PFSK-1 (cell line): ENCODE results near the gene CYSTM1.

Experiments used
- FOXP2 ChIP-seq: optimal IDR thresholded peaks from 2 replicates; pipeline ENCODE3; 2011; ENCODE audit warnings: borderline replicate concordance, control low read depth, inconsistent platforms; ENCODE audit not compliant: insufficient read depth; ENCODE audit errors: extremely low read length, extremely low read depth
- POLR2AphosphoS5 ChIP-seq: IDR thresholded peaks from 2 replicates; pipeline ENCODE4 v1.6.1; 2012; ENCODE audit warnings: low read depth, mild to moderate bottlenecking, control low read depth, low read length, moderate library complexity
- SIN3A ChIP-seq: IDR thresholded peaks from 2 replicates; pipeline ENCODE4 v1.6.1; 2012; ENCODE audit warnings: mild to moderate bottlenecking, low read length, moderate library complexity, borderline replicate concordance; ENCODE audit not compliant: insufficient read depth
- TAF1 ChIP-seq: IDR thresholded peaks from 2 replicates; pipeline ENCODE4 v1.6.1; 2012; ENCODE audit warnings: low read length, control low read depth, borderline replicate concordance; ENCODE audit not compliant: insufficient read depth
- TF ChIP-seq, protein P1 (sequence below), 2 experiments: IDR thresholded peaks; 2 replicates each; pipeline versions ENCODE4 v1.6.1 to v1.8.0; 2011 to 2012; ENCODE audit warnings: low read depth in 2 of 2, low read length in 2 of 2, control low read depth in 1 of 2, inconsistent platforms in 1 of 2, mild to moderate bottlenecking in 1 of 2, moderate library complexity in 1 of 2; ENCODE audit not compliant: insufficient read depth in 1 of 2

CYSTM1 gene

DNA sequence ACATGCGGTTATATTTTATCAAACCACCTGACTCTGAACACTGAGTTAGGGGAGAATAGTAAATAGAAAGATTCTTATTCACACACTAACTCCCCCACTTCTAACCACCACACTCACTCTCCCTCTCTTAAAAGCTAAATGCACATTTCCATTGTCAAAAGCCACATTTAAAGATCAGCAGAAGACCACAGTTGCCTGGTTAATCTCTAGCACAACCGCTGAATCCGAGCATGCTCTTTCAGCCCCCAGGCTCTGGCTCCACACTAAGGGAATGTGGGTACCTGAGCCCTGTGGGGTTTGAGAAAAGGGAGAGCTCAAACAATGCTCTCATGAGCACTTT is 92.2 kb downstream of the CYSTM1 start:
- TF ChIP-seq POLR2AphosphoS5 (no peak), SIN3A (no peak), FOXP2 (no peak), TAF1 (no peak)
- TF ChIP-seq, protein P1, sequence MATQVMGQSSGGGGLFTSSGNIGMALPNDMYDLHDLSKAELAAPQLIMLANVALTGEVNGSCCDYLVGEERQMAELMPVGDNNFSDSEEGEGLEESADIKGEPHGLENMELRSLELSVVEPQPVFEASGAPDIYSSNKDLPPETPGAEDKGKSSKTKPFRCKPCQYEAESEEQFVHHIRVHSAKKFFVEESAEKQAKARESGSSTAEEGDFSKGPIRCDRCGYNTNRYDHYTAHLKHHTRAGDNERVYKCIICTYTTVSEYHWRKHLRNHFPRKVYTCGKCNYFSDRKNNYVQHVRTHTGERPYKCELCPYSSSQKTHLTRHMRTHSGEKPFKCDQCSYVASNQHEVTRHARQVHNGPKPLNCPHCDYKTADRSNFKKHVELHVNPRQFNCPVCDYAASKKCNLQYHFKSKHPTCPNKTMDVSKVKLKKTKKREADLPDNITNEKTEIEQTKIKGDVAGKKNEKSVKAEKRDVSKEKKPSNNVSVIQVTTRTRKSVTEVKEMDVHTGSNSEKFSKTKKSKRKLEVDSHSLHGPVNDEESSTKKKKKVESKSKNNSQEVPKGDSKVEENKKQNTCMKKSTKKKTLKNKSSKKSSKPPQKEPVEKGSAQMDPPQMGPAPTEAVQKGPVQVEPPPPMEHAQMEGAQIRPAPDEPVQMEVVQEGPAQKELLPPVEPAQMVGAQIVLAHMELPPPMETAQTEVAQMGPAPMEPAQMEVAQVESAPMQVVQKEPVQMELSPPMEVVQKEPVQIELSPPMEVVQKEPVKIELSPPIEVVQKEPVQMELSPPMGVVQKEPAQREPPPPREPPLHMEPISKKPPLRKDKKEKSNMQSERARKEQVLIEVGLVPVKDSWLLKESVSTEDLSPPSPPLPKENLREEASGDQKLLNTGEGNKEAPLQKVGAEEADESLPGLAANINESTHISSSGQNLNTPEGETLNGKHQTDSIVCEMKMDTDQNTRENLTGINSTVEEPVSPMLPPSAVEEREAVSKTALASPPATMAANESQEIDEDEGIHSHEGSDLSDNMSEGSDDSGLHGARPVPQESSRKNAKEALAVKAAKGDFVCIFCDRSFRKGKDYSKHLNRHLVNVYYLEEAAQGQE (IDR thresholded peaks at IDR 0.05; ENCODE audit: insufficient read depth in 1 of 2, low read depth in 2 of 2, low read length in 2 of 2): no peak

DNA sequence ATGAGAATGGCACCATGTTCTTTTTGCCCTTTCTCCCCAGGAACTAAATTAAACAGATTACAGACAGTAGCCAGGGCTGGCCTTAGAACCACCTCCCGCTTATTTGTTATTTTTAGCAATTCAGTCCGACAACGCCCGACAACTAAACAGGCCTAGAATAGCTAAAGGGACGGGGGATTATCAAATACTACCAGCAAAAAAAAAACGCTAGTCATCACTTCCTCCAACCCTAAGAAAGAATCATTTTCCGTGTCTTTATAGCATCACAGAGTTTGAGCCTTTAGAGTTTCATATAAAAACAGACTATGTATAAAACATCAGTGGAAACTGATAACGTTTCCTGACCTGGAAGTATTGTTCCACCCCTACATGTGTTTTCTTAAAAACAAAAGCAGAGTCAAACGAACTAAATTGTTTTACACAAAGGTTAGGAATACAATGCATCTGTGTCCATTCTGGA is 92.6 kb downstream of the CYSTM1 start:
- TF ChIP-seq, protein P1 (IDR thresholded peaks at IDR 0.05; ENCODE audit: insufficient read depth in 1 of 2, low read depth in 2 of 2, low read length in 2 of 2): no peak
- TF ChIP-seq SIN3A (no peak), POLR2AphosphoS5 (no peak), FOXP2 (no peak)

DNA sequence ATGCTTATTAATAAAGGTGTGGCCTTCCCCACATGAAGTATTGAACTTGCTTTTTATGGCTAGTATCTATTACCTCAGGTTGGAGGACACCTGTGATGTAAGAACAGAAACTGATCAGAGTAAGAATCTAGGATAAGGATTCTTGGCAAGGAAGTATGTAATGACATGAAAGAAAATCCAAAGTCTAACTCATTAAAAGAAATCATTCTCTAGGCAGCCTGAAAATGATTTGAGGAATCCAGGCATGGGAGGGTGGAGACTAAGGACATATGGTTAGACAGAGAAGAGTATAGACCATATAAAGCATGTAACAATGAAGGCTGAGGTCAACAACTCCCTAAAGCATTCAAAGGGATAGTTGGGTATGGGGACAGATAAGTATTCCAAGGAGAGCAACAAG is 95.0 kb downstream of the CYSTM1 start:
- TF ChIP-seq TAF1 (no peak), FOXP2 (no peak), SIN3A (no peak), POLR2AphosphoS5 (no peak)

DNA sequence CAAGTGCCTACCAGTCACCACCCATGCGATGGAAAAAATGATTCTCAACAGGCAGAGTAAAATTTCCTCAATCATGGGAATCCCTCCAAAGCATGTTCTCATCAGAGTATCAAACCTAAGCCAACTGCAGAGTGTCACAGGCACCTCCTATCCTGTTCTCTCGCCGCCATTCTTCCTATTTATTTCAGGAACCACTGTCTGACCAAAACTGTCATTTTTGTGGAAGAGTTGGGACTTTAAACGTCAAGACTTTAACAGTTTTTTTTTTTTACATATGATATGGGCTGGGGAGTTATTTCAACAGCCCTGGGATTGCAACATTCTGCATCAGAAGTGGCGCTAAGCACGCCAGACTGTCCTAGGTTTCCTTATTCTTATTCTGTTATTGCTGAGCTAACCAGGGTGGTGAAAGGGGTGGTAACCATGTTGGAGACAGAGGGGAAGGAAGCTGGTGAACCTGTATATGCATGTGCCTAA is 98.5 kb downstream of the CYSTM1 start:
- TF ChIP-seq POLR2AphosphoS5: no peak
- TF ChIP-seq TAF1: no peak
- TF ChIP-seq, protein P1 (IDR thresholded peaks at IDR 0.05; ENCODE audit: insufficient read depth in 1 of 2, low read depth in 2 of 2, low read length in 2 of 2): no peak
- TF ChIP-seq FOXP2: no peak
- TF ChIP-seq SIN3A: no peak

DNA sequence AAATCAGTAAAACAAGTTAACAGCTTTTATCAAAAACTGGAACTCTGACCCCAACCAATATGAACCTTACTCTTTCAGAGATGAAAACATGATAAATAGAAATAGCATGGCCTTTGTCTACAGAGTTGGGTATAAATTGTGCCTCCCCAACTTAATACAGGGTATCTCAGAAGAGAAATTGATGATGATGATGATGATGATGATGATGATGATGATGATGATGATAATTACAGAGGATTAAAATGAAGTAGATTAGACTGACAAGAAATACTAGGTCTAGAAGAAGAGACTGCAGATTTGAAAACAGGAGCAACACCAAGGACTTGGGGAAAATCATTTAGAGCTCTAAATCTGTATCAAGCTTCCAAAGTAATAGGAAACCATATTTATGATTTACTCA is 100.8 kb downstream of the CYSTM1 start:
- TF ChIP-seq POLR2AphosphoS5: no peak
- TF ChIP-seq FOXP2: no peak
- TF ChIP-seq, protein P1 (IDR thresholded peaks at IDR 0.05; ENCODE audit: insufficient read depth in 1 of 2, low read depth in 2 of 2, low read length in 2 of 2): no peak
- TF ChIP-seq SIN3A: no peak
- TF ChIP-seq TAF1: no peak
